Stimulated activated CD4-positive, alpha-beta T cell treated with anti-CD3 and anti-CD28 coated beads, Interleukin-1b, Interleukin-23, amount 100 ng/mL, for 24 hours (primary cell): ENCODE measurements around the gene HBEGF.
A peak's percentile ranks its signal among the peaks of the same experiment; 100 is the strongest.

ENCODE experiments used
- DNase-seq, 4 experiments: peaks; one replicate each; pipeline ENCODE4 v3.0.0-alpha.2; 2020; ENCODE audit warnings: low read depth in 4 of 4, low spot score in 1 of 4

The HBEGF gene

DNA sequence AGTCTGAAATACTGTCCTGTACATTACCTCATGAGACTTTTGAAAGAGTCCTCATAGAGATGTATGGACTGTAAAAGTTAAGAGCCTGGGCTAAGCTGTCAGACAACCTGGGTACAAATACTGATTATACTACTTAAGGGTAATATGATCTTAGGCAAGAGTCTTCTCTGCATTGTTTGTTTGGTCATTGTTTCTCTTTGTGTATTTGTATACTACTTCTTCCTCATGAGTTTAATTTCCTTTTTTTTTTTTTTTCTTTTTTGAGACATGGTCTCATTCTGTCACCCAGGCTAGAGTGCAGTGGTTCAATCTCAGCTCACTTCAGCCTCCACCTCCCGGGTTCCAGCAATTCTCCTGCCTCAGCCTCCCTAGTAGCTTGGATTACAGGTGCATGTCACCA is 40.9 kb downstream of the HBEGF start:
- DNase-seq: no peak

DNA sequence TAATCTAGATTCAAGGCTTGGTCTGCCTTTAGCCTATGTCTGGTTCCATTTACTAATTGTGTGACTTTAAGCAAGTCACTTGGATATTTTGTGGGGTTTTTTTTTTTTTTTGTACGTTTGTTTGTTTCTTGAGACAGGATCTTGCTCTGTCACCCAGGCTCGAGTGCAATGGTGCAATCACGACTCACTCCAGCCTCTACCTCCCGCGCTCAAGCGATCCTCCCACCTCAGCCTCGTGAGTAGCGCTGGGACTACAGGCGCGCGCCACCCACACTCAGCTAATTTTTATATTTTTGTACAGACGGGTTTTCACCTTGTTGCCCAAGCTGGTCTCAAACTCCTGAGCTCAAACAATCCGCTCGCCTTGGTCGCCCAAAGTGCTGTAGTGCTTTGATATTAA is 42.4 kb downstream of the HBEGF start:
- DNase-seq: no peak

DNA sequence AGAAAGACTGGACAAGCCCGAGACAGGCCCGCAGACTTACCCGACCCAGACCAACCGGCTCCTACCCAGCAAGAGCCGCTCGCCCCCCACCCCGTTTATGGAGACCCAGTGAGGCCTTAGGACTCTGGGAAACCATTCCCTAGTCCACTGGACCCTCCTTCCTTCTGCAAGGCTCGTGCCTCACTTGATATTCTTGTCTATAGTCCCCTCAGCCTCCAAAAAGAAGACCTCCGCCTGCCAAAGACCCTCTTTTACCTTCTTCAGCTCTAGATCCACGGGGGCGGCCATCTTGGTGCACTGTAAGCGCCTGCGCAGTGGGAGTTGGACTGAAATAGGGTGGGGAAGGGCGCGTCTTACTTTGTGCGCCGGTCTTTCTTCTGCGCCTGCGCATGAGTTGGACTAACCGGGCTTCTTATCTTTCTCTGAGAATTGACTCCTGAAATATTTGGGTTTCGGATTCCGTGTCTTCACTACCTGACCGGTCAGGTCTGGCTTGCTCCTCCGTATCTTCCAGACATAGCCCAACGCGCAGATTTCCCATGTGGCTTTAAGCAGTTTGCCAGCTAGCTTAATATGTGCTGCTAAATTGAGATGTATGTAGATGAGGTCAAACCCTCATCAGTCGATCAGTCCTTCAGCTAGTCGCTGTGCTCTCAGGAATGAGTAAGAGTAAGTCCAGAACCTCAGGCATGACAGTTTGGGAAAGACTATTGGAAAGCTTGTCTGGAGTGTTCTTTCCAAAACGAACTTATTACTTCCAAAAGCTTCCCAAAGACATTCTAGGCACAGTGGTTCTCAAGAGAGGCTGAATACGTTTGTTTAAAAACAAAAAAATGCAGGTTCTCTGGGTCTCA is 43.4 kb downstream of the HBEGF start, which contains the start of gene PFDN1:
Gene PFDN1, minus strand, starts transcription at position 316 of the 854 bp plus-strand sequence. Its CDS starts 28 bp downstream, at position 288.
- peak; percentile 72 to 88 (median 80) for DNase-seq

DNA sequence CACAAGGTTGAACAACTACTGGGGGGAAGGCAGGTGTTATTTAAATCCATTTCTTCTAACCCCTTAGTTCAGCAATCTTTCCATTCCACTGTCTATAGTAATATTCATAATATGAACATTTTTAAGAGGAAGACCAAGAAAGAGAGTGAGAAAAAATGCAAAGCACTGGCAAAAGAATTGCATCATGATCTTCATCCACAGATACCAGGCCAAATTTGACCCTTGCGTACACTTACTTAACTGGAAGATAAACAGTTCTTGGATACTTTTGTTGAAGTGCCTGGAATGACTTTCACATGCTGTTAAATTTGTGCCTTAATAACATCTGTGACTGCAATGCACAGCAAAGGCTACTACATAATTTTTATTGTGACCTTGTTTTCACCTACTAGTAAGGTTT is 45.3 kb downstream of the HBEGF start:
- no peak for DNase-seq

DNA sequence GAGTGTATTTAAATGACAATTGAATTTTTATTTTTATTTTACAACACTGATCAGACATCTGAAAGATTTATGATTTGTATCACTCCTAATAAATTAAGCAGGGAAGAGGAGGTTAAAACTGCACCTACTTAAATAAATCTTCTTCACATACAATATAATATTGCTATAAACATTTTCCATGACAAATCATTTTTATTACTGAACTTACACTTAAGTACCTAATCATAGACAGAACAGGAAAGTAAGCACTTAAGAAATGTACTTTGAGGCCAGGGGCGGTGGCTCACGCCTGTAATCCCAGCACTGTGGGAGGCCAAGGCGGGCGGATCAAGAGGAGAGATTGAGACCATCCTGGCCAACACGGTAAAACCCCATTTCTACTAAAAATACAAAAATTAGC is 47.3 kb downstream of the HBEGF start:
- DNase-seq: no peak

DNA sequence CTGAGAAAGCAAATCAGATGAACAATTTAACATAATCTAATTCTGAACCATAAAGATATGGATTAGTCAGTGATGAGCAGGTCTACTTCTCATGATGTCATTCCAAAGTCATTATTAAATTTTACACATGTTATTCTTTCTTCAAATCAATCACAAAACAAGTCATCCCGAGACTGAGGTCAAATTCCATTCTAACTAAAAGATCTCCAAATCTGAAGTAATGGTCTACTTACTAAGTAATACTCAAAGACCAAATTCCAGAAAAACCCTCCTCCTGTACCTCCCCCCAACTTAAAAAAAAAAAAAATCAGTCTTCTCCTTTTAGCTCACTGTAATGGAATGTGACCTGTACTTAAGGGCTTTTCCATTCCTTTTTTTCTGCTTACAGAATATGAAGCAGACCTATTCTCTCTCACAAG is 48.2 kb downstream of the HBEGF start:
- no peak for DNase-seq

DNA sequence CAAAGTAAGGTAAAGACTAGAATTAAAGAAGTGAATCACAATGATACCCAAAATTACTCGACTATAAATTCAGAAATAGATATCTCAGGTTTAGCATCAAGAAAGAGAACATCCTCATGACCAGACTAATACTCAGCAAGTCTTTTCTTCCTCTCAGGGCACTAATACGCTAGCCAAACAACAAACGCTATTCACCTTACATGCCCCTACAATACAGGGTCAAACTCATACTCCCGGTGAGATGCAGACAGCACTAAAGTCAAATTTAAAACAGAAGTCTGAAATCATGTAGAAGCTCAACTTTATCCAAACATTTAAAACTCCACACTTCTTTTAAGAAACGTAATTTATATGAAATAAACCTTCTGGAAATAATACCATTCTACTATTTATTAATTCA is 49.1 kb downstream of the HBEGF start:
- no peak for DNase-seq

DNA sequence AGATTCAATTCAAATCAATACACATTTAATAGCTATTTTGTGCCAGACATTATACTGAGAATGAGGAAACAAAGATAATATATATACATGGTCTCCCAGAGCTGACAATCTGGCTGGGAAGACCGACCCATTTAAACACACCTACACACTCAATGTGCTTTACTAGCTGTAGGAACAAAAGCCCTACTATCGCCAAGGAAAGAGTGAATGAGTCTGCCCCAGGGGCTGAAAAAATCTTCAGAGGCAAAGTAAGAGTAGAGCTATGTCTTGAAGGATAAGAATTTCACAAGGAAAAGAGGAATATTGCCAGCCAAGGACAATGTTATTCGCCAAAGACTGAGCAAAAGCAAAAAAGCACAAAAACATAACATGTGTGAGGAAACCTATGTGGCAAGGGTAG is 50.1 kb downstream of the HBEGF start:
- DNase-seq: no peak

DNA sequence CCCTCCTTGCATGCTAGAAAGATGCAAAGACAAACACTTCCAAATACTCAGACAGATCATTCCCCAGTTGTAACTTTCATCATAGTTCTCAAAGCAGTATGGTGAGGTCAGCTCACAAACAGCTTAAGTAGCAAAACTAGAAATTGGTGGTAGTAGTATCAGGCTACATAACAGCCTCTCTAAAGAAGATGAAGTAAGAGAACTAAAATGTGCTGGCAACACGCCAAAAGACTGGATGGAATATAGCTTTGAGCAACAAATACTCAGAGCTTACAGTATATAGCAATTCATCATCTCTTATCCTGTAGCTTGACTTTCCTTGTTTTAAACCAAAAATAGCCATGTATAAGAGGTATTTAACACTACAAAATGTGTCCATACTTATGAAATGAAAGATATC is 51.0 kb downstream of the HBEGF start:
- DNase-seq: no peak

DNA sequence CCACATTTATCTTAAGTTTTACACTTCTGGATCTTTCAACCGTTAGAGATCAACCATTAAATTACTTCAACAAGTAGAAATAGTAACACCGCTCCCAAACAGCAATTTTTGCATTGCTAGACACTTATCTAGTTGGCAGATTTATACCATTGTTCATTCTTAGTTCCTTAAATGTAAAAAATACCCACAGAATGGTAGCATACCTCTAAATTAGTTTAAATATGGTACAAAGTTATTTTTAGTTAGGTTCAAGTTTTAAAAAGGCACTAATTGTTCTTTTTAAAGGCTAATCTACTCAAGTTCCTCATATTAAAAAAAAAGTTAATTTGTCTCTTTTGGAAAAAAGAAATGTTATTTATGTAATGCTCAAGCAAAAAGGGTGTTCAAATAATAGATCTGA is 51.6 kb downstream of the HBEGF start:
- DNase-seq: no peak

DNA sequence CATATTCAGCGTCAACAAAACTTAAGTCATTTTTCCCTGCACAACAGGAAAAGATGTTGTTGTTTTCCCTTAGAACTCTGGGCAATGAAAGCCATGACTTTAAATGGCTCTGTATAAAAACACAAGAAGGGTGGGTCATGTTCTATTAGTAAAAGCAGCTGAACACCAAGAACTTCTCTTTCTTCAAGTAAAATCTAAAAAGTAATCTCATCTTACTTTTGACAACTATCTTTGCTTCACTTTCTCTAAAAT is 52.6 kb downstream of the HBEGF start:
- no peak for DNase-seq

DNA sequence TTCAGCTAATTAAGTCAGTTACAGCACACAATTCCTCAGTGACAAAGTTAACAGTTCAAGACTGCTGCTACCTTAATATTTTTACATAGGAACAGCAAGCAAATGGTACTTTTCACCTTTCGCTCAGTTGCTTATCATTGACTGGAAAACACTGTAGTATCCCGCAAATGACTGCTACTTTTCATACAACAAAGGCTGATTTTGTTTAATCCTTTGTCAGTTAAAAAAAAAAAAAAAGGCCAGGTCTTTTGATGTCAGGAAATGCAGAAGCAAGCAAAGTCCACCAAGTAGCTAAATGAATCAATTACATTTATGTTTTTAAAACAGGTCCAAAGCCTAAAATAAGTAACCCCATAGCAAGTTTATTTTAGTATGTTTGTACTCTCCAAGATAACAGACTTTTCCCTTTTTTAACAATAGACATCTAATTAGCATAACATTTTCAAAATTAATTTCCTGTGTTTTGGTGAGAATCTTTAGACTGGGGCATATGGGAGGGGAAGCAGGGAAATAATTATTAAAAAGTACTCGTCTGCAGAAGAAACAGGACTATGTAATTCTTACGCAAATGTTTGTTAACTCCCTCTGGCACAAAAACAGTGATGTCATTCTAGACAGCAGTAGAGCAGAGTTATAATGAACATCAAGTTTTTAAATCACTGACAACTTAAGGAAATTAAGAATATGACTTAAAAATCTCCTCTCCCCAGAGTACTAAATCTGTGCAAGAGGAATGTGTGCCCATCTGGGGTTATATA is 53.1 kb downstream of the HBEGF start:
- no peak for DNase-seq

DNA sequence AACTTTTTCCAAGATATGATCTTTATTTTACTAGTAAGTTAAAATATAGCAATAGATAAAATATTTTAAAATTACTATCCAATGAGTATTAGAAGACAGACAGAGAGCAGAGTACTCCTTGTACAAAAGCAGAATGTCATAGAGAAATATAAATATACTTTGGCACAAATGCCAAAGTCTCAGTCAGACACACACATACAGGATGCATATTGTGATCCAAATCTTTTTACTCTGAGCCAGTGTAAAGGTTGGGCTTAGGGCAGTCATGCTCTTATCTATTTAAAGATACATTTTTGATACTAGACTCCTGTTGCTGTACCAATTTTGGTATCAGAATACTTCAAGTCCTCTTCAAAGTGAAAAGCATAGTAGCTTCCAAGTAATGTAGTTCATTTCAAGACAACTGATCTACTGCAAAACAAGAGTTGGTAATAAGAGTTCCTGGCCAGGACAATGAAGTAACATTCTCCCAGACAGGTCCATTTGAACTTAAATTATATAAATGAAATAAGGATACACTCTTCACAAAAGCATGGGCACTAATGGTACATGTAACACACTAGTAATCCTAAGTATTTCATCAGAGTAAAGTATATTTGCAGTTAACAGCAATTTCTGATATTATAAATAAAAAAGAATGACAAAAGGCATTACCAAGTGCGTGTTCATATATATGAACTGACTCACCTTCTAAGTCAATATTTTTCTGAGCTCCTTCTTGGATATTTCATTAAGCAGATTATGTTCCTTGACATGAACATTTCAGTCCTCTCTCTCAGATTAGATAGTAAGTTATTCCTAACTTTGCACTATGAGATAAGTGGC is 54.0 kb downstream of the HBEGF start:
- DNase-seq: no peak

DNA sequence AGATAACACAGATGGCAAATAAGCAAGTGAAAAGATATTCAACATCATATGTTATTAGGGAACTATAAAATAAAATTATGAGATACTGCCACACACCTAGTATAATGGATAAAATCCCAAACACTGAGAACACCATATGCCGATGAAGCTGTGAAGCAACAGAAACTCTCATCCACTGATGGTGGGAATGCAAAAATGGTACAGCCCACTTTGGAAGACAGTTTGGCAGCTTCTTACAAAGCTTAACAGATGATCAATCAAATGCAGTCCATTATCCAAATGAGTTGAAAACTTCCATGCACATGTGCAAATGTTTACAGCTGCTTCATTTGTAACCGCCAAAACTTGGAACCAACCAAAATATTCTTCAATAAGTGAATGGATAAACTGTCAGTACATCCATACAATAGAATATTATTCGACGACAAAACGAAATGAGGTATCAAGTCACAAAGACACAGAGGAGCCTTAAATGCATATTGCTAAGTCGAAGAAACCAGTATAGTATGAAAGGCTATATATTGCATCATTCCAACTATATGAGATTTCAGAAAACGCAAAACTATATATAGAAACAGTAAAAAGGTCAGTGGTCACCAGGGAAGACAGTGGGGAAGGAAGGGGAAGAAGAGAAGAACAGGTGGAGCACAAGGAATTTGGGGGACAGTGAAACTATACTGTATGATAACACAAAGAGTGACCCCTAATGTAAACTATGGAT is 58.4 kb downstream of the HBEGF start:
- no peak for DNase-seq

DNA sequence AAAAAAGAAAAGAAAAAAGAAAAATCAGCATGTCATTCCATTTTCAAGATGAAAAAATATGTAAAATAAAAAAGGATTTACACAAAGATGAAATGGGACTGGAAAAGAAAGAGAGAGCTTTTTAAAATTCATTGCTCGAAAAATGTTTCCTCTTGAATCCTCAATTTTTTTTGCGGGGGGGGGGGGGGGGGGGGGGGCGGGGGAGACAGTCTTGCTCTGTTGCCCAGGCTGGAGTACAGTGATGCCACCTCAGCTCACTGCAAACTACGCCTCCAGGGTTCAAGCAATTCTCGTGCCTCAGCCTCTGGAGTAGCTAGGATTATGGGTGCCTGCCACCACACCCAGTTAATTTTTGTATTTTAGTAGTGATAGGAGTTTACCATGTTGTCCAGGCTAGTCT is 60.0 kb downstream of the HBEGF start:
- DNase-seq: no peak

DNA sequence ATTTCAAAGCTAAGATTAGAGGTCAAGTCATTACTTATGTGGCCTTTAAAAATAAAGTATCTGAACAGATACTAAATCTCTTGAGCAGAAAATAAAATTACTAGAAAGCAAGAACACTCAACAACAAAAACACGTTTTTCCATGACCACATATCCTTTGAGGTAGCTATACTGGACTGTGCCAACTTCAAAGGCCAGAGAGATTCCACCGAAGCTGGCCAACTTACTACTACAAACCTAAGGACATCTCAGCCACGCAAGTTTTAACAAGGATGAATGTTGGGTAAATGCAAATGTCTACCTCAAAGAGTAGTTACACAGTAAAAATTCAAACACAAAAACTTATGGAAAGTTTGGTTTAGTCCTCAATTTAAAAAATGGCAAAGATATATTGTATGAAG is 62.4 kb downstream of the HBEGF start:
- no peak for DNase-seq
